H9 (cell line): ENCODE results near the gene KLF18. TPM values are rescaled to one million over a fixed set of nuclear protein-coding genes. Genes with fewer than 3 reads are reported as not detected.

ENCODE experiments used
- DNase-seq: peaks from one replicate; pipeline ENCODE4 v3.0.0-alpha.2; 2017
- H2AFZ ChIP-seq: one replicate; pipeline ENCODE4 v1.6.1; 2013; ENCODE audit warnings: mild to moderate bottlenecking, low read length, control low read depth, moderate library complexity
- H2AK5ac ChIP-seq: 2 replicates; pipeline ENCODE4 v1.6.1; 2013; ENCODE audit warnings: low read length, control low read depth, mixed read lengths; ENCODE audit not compliant: insufficient read length
- H2BK120ac ChIP-seq: one replicate; pipeline ENCODE4 v1.6.1; 2013; ENCODE audit warnings: low read depth, mild to moderate bottlenecking, low read length, control low read depth, inconsistent platforms; ENCODE audit not compliant: poor library complexity, severe bottlenecking
- H2BK12ac ChIP-seq: 2 replicates; pipeline ENCODE4 v1.6.1; 2013; ENCODE audit warnings: low read length, control low read depth, mixed read lengths, low read depth; ENCODE audit not compliant: insufficient read length
- H2BK15ac ChIP-seq: 2 replicates; pipeline ENCODE4 v1.6.1; 2013; ENCODE audit warnings: low read depth, low read length, control low read depth
- H2BK20ac ChIP-seq: one replicate; pipeline ENCODE4 v1.6.1; 2013; ENCODE audit warnings: low read depth, mild to moderate bottlenecking, low read length, control low read depth, inconsistent platforms; ENCODE audit not compliant: poor library complexity, severe bottlenecking
- H2BK5ac ChIP-seq: 2 replicates; pipeline ENCODE4 v1.6.1; 2013; ENCODE audit warnings: low read length, control low read depth, mixed read lengths; ENCODE audit not compliant: insufficient read length
- H3K14ac ChIP-seq: 2 replicates; pipeline ENCODE4 v1.6.1; 2013; ENCODE audit warnings: low read length, control low read depth; ENCODE audit not compliant: insufficient read depth
- H3K18ac ChIP-seq: 2 replicates; pipeline ENCODE4 v1.6.1; 2013; ENCODE audit warnings: low read depth, mild to moderate bottlenecking, mixed read lengths, low read length, control low read depth; ENCODE audit not compliant: insufficient read length
- H3K23ac ChIP-seq: 2 replicates; pipeline ENCODE4 v1.6.1; 2013; ENCODE audit warnings: low read length, control low read depth, mixed read lengths, low read depth; ENCODE audit not compliant: insufficient read length
- H3K23me2 ChIP-seq: 2 replicates; pipeline ENCODE4 v1.6.1; 2013; ENCODE audit warnings: low read depth, mild to moderate bottlenecking, mixed read lengths, low read length, control low read depth; ENCODE audit not compliant: insufficient read length, poor library complexity, severe bottlenecking
- H3K27ac ChIP-seq: 2 replicates; pipeline ENCODE4 v1.5.1; 2013; ENCODE audit warnings: low read length, control low read depth, mixed read lengths, low read depth; ENCODE audit not compliant: insufficient read length
- H3K27me3 ChIP-seq: 2 replicates; pipeline ENCODE4 v1.6.1; 2013; ENCODE audit warnings: low read length, control low read depth, inconsistent platforms; ENCODE audit not compliant: insufficient read depth
- H3K4ac ChIP-seq: 2 replicates; pipeline ENCODE4 v1.6.1; 2013; ENCODE audit warnings: low read depth, mild to moderate bottlenecking, control low read depth, inconsistent platforms, low read length, moderate library complexity
- H3K4me1 ChIP-seq: 2 replicates; pipeline ENCODE4 v1.6.1; 2013; ENCODE audit warnings: low read length, control low read depth, inconsistent platforms; ENCODE audit not compliant: insufficient read depth
- H3K4me2 ChIP-seq: 2 replicates; pipeline ENCODE4 v1.6.1; 2013; ENCODE audit warnings: low read length, control low read depth, mixed read lengths; ENCODE audit not compliant: insufficient read length, insufficient read depth
- H3K56ac ChIP-seq: 2 replicates; pipeline ENCODE4 v1.6.1; 2013; ENCODE audit warnings: low read depth, mild to moderate bottlenecking, mixed read lengths, low read length, control low read depth; ENCODE audit not compliant: insufficient read length
- H3K79me1 ChIP-seq: 2 replicates; pipeline ENCODE4 v1.6.1; 2013; ENCODE audit warnings: low read depth, mild to moderate bottlenecking, moderate library complexity, low read length, control low read depth, inconsistent platforms; ENCODE audit not compliant: insufficient read depth, poor library complexity, severe bottlenecking
- H3K79me2 ChIP-seq: 2 replicates; pipeline ENCODE4 v1.6.1; 2013; ENCODE audit warnings: low read length, control low read depth, inconsistent platforms; ENCODE audit not compliant: insufficient read depth
- H3K9ac ChIP-seq: 2 replicates; pipeline ENCODE4 v1.6.1; 2013; ENCODE audit warnings: low read length, control low read depth, mixed read lengths; ENCODE audit not compliant: insufficient read length; ENCODE audit errors: extremely low read depth
- H3K9me3 ChIP-seq: one replicate; pipeline ENCODE4 v1.6.1; 2013; ENCODE audit warnings: low read depth, low read length, inconsistent platforms; ENCODE audit not compliant: control insufficient read depth
- H3T11ph ChIP-seq: one replicate; pipeline ENCODE4 v1.6.1; 2013; ENCODE audit warnings: mild to moderate bottlenecking, low read length, control low read depth, inconsistent platforms
- H4K20me1 ChIP-seq: one replicate; pipeline ENCODE4 v1.6.1; 2013; ENCODE audit not compliant: control insufficient read depth, insufficient read length, insufficient read depth
- H4K5ac ChIP-seq: 2 replicates; pipeline ENCODE4 v1.6.1; 2013; ENCODE audit warnings: low read depth, mild to moderate bottlenecking, mixed read lengths, low read length, control low read depth; ENCODE audit not compliant: insufficient read length
- H4K8ac ChIP-seq: replicated peaks from 2 replicates; pipeline ENCODE4 v1.6.1; 2013; ENCODE audit warnings: low read length, control low read depth, mixed read lengths, low read depth; ENCODE audit not compliant: insufficient read length
- H4K91ac ChIP-seq: 2 replicates; pipeline ENCODE4 v1.6.1; 2013; ENCODE audit warnings: low read depth, mild to moderate bottlenecking, moderate library complexity, mixed read lengths, low read length, control low read depth; ENCODE audit not compliant: insufficient read length
- H3K27ac Mint-ChIP-seq, 3 experiments: 2 replicates in 2 of 3; 3 replicates in 1 of 3; pipeline ENCODE4 v1.8.0; 2020 to 2021; ENCODE audit warnings: mixed read lengths in 3 of 3, mild to moderate bottlenecking in 1 of 3, moderate library complexity in 1 of 3
- H3K27me3 Mint-ChIP-seq: 2 replicates; pipeline ENCODE4 v1.8.0; 2021; ENCODE audit warnings: low read depth, mild to moderate bottlenecking, moderate library complexity, mixed read lengths
- H3K36me3 Mint-ChIP-seq, 3 experiments: 2 replicates in 2 of 3; 3 replicates in 1 of 3; pipeline ENCODE4 v1.8.0; 2020 to 2021; ENCODE audit warnings: low read depth in 3 of 3, mixed read lengths in 3 of 3; ENCODE audit not compliant: insufficient read depth in 1 of 3
- H3K4me1 Mint-ChIP-seq, 2 experiments: 2 replicates each; pipeline ENCODE4 v1.8.0; 2020; ENCODE audit warnings: mixed read lengths in 2 of 2
- H3K4me3 Mint-ChIP-seq, 2 experiments: 2 replicates in 1 of 2; 3 replicates in 1 of 2; pipeline ENCODE4 v1.8.0; 2020 to 2021; ENCODE audit warnings: mild to moderate bottlenecking in 2 of 2, mixed read lengths in 2 of 2, moderate library complexity in 1 of 2
- H3K9me3 Mint-ChIP-seq, 2 experiments: 2 replicates in 1 of 2; 3 replicates in 1 of 2; pipeline ENCODE4 v1.8.0; 2020; ENCODE audit warnings: mild to moderate bottlenecking in 2 of 2, mixed read lengths in 2 of 2, moderate library complexity in 1 of 2
- WGBS: extraction: QIAGEN DNeasy Blood & Tissue Kit; methylation state at CpG from one replicate; pipeline ENCODE4 v1.1.7; 2013; ENCODE audit warnings: missing lambda C conversion rate, low lambda C conversion rate, mixed read lengths; ENCODE audit not compliant: insufficient read length; ENCODE audit errors: extremely low coverage; 5-methylcytosine and 5-hydroxymethylcytosine counted together
- total RNA-seq: library from RNA; stranded (reverse); gene quantifications from 2 replicates; pipeline ENCODE4 v1.2.1, GENCODE V29; 2021
- TF ChIP-seq, protein P1 (sequence below): fragments of 200-600 bp; sonication (generic); conservative IDR thresholded peaks from 3 replicates; pipeline ENCODE4 v1.8.0; 2021; ENCODE audit warnings: antibody characterized with exemption, mild to moderate bottlenecking

KLF18 gene
- total RNA-seq, 1 experiment from 2014 or later = 0.07 TPM

DNA sequence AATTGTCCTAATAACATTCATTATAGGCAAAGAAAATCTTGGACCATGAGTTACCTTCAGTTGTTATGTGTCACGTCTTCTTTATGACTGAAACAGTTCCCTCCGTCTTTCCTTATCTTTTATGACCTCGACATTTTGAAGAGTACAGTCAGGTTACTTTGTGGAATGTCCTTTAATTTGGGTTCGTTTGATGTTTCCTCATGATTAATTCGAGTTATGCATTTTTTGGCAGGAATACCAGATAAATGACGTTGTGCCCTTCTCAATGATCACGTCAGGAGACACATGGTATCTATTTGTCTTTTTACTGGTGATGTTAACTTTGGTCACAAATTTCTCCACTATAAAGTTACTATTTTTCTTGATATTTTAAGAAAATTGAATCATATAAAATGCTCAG is 40.1 kb downstream of the KLF18 start:
- Mint-ChIP-seq H3K36me3 (peaks cover 0 to 6% (median 3%) of the 10 kb centered on the region in 3 experiments; a peak in 3 of 7 replicates), H3K4me1 (peaks cover 5 to 6% of the 10 kb centered on the region in 2 experiments), H3K4me3 (no peak overlapping the region), H3K27me3 (peaks cover 12% of the 10 kb centered on the region), H3K27ac (no peak overlapping the region), H3K9me3 (peaks cover 7 to 12% of the 10 kb centered on the region in 2 experiments; a peak in 4 of 5 replicates)
- Histone ChIP-seq H3K9ac (no peak overlapping the region), H3K18ac (no peak overlapping the region), H3K56ac (no peak overlapping the region), H3K27me3 (no peaks in the 10 kb centered on the region), H3K79me1 (no peaks in the 10 kb centered on the region), H3K4me1 (no peaks in the 10 kb centered on the region), H3K4ac (no peak overlapping the region), H2BK5ac (no peak overlapping the region), H2AFZ (no peak overlapping the region), H4K5ac (no peak overlapping the region), H3K4me2 (no peak overlapping the region), H3K79me2 (no peaks in the 10 kb centered on the region), H3K23ac (no peak overlapping the region), H2BK12ac (no peak overlapping the region), H3K14ac (no peak overlapping the region), H3K23me2 (peaks cover 4% of the 10 kb centered on the region), H3K27ac (no peak overlapping the region), H4K8ac (no peak overlapping the region), H4K20me1 (no peaks in the 10 kb centered on the region), H3T11ph (no peak overlapping the region), H3K9me3 (no peaks in the 10 kb centered on the region), H2BK15ac (no peak overlapping the region), H2AK5ac (no peak overlapping the region), H4K91ac (no peak overlapping the region), H2BK20ac (no peak overlapping the region), H2BK120ac (no peak overlapping the region)
- no peak for DNase-seq
- TF ChIP-seq, protein P1, sequence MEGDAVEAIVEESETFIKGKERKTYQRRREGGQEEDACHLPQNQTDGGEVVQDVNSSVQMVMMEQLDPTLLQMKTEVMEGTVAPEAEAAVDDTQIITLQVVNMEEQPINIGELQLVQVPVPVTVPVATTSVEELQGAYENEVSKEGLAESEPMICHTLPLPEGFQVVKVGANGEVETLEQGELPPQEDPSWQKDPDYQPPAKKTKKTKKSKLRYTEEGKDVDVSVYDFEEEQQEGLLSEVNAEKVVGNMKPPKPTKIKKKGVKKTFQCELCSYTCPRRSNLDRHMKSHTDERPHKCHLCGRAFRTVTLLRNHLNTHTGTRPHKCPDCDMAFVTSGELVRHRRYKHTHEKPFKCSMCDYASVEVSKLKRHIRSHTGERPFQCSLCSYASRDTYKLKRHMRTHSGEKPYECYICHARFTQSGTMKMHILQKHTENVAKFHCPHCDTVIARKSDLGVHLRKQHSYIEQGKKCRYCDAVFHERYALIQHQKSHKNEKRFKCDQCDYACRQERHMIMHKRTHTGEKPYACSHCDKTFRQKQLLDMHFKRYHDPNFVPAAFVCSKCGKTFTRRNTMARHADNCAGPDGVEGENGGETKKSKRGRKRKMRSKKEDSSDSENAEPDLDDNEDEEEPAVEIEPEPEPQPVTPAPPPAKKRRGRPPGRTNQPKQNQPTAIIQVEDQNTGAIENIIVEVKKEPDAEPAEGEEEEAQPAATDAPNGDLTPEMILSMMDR = no peak
- WGBS = no CpG with 5 or more reads among the region's 7 CpGs
